Stimulated activated CD8-positive, alpha-beta memory T cell treated with anti-CD3 and anti-CD28 coated beads, Interleukin-7, amount 100 ng/mL, for 48 hours (primary cell): ENCODE data around the gene BEND3.
"Not testable (repeated sequence)": the region's sequence is repeated elsewhere in the genome, so short reads cannot be mapped to it uniquely, and the experiment has no call there.

Experiments
- DNase-seq, 2 donors: peaks; one replicate each; pipeline ENCODE4 v3.0.0-alpha.2; 2020; ENCODE audit warnings: low read depth in 1 of 2; ENCODE audit errors: extremely low read depth in 1 of 2

The BEND3 gene

GRCh38 chr6:107056796-107057195, 58.5 kb downstream of the BEND3 start:
- DNase-seq: no peak

GRCh38 chr6:107047807-107048206, 67.5 kb downstream of the BEND3 start:
- DNase-seq: no peak

- no peak for DNase-seq
Measured at GRCh38 chr6:107045826-107046675, 69.3 kb downstream of the BEND3 start.

- no peak for DNase-seq
Measured at GRCh38 chr6:107033126-107033525, 82.2 kb downstream of the BEND3 start.

- no peak for DNase-seq
Measured at GRCh38 chr6:107032051-107032450, 83.3 kb downstream of the BEND3 start.

GRCh38 chr6:107030151-107030550, 85.2 kb downstream of the BEND3 start:
- DNase-seq: no peak

GRCh38 chr6:107026965-107027364, 88.3 kb downstream of the BEND3 start:
- DNase-seq: no peak

GRCh38 chr6:107021446-107022185, 93.7 kb downstream of the BEND3 start:
- DNase-seq: no peak

GRCh38 chr6:107020239-107020638, 95.1 kb downstream of the BEND3 start:
- DNase-seq: no peak

- DNase-seq: not testable (repeated sequence)
Measured at GRCh38 chr6:107019628-107020027, 95.7 kb downstream of the BEND3 start.

- no peak for DNase-seq
Measured at GRCh38 chr6:107019047-107019446, 96.3 kb downstream of the BEND3 start.
